ENCODE data around the gene ZNF668. TPM values are rescaled to one million over a fixed set of nuclear protein-coding genes. Genes with fewer than 3 reads are reported as not detected.

ZNF668 gene
- total and polyA plus RNA-seq, 4 donors: 0.92 to 4.8 (median 3.9) TPM

DNA sequence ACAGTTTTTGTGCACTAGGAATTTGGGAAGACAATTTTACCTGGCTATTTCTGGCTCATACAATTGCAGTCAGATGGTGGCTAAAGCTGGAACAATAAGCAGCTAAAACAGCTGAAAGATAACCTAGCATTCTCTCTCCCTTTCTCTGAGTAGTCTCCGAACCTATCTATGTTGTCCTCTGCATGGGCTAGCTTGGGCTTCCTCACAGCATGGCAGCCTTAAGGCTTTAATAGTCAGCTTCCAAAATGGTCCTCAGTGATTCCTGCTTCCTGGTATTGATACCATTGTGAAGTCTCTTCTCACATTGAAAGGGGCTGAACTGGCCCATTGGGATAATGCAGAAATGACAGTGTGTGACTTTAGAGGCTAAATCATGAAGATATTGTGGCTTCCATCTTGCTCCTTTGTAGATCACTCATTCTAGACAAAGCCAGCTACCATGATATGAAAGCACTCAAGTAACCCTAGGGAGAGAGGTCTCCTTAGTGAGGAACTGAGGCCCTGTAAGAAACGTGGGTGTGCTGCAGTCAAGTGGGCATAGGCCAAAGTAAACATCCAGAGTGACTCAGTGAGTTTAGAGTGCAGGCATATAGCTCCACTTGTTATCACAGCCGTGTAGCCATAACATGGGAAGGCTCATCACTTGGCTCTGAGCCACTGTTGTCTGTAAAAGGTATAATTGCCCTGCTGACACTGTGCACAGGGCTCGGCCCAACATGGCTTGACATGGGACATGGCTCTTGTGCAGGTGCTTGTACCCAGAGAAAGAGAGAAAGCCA is 26.0 kb upstream of the ZNF668 start:
- Histone ChIP-seq H3K9ac (ENCODE audit: low read depth in 1 of 2, low read length in 2 of 2) (no peak overlapping the region), H3K4me3 (ENCODE audit: low read depth in 1 of 3, low read length in 3 of 3) (no peak overlapping the region), H3K36me3 (ENCODE audit: control insufficient read depth in 4 of 4, insufficient read depth in 3 of 4, low read depth in 1 of 4, low read length in 3 of 4) (no peaks in the 10 kb centered on the region), H3K27ac (ENCODE audit: low read depth in 1 of 2, low read length in 2 of 2) (no peak overlapping the region), H3K9me3 (ENCODE audit: control insufficient read depth in 4 of 4, low read length in 3 of 4) (peaks cover 0 to 3% (median 0%) of the 10 kb centered on the region in 4 donors), H3K27me3 (ENCODE audit: control insufficient read depth in 4 of 4, insufficient read depth in 4 of 4, low read length in 3 of 4) (no peaks in the 10 kb centered on the region), H3K4me1 (ENCODE audit: control insufficient read depth in 4 of 4, insufficient read depth in 4 of 4, low read length in 3 of 4) (peaks cover 0 to 7% (median 3%) of the 10 kb centered on the region in 4 donors)
- DNase-seq (ENCODE audit: low spot score): no peak
- TF ChIP-seq FOXA1 (IDR thresholded peaks at IDR 0.05): no peak
- no peak for TF ChIP-seq TAF1 (conservative IDR thresholded peaks at IDR 0.05)
- TF ChIP-seq HNF4G (IDR thresholded peaks at IDR 0.05): no peak
- no peak for TF ChIP-seq YY1 (IDR thresholded peaks at IDR 0.05)
- no peak for TF ChIP-seq RXRA (IDR thresholded peaks at IDR 0.05)
- TF ChIP-seq, protein P1, sequence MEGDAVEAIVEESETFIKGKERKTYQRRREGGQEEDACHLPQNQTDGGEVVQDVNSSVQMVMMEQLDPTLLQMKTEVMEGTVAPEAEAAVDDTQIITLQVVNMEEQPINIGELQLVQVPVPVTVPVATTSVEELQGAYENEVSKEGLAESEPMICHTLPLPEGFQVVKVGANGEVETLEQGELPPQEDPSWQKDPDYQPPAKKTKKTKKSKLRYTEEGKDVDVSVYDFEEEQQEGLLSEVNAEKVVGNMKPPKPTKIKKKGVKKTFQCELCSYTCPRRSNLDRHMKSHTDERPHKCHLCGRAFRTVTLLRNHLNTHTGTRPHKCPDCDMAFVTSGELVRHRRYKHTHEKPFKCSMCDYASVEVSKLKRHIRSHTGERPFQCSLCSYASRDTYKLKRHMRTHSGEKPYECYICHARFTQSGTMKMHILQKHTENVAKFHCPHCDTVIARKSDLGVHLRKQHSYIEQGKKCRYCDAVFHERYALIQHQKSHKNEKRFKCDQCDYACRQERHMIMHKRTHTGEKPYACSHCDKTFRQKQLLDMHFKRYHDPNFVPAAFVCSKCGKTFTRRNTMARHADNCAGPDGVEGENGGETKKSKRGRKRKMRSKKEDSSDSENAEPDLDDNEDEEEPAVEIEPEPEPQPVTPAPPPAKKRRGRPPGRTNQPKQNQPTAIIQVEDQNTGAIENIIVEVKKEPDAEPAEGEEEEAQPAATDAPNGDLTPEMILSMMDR (IDR thresholded peaks at IDR 0.05; ENCODE audit: low read depth, low read length, missing input control): no peak
- TF ChIP-seq, protein P2, sequence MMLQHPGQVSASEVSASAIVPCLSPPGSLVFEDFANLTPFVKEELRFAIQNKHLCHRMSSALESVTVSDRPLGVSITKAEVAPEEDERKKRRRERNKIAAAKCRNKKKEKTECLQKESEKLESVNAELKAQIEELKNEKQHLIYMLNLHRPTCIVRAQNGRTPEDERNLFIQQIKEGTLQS (IDR thresholded peaks at IDR 0.05): no peak
- TF ChIP-seq RAD21 (IDR thresholded peaks at IDR 0.05): no peak
- TF ChIP-seq NR2F2 (IDR thresholded peaks at IDR 0.05): no peak
- WGBS: 74% methylated on average over 4 of the region's 4 CpGs

DNA sequence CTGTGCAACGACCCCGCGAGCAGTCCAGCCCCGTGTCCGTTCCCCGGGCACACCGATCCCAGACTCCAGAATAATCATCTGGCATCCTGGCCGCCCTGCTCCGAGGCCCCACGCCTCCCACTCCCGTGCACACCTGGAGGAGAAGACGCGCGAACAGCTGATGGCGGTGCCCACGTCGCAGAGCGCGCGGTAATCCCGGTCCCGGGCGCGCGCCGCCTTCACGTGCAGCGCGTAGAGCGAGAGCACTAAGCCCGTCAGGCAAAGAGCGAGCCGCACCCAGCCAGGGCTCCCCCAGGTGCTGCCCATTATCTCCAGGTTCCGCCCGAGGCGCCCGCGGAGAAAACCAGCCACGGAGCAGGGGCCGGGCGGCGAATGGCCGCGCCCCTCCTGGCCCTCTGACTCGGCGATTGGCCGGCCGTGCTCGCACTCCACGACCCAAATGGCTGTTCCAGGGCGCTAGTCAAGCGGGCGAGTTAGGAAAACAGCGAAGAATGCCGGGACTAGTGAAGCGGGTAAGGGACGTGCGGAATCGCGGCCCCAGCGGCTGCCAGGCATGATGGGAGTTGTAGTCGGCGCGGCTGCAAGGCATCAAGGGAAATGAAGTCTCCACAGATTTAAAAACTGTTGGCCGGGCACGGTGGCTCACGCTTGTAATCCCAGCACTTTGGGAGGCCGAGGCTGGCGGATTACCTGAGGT is 20.5 kb upstream of the ZNF668 start, which contains the start of gene VKORC1:
VKORC1 (minus strand) TSS at position 374 of the 697 bp plus-strand sequence; CDS start at position 306, 68 bp downstream.
- Histone ChIP-seq H3K9ac (ENCODE audit: low read depth in 1 of 2, low read length in 2 of 2) (peak within 1 kb of the TSS; percentile 61 to 85), H3K27ac (ENCODE audit: low read depth in 1 of 2, low read length in 2 of 2) (peak within 1 kb of the TSS; percentile 91 to 96), H3K4me1 (ENCODE audit: control insufficient read depth in 4 of 4, insufficient read depth in 4 of 4, low read length in 3 of 4) (peaks cover 0 to 19% (median 11%) of the 10 kb centered on the region in 4 donors), H3K9me3 (ENCODE audit: control insufficient read depth in 4 of 4, low read length in 3 of 4) (no peaks in the 10 kb centered on the region), H3K4me3 (ENCODE audit: low read depth in 1 of 3, low read length in 3 of 3) (peak within 1 kb of the TSS; percentile 89 to 93 (median 92)), H3K36me3 (ENCODE audit: control insufficient read depth in 4 of 4, insufficient read depth in 3 of 4, low read depth in 1 of 4, low read length in 3 of 4) (peaks cover 0 to 13% (median 10%) of the 10 kb centered on the region in 4 donors), H3K27me3 (ENCODE audit: control insufficient read depth in 4 of 4, insufficient read depth in 4 of 4, low read length in 3 of 4) (no peaks in the 10 kb centered on the region)
- TF ChIP-seq HNF4G (IDR thresholded peaks at IDR 0.05): no peak
- TF ChIP-seq YY1 (IDR thresholded peaks at IDR 0.05): peak; percentile 97
- TF ChIP-seq NR2F2 (IDR thresholded peaks at IDR 0.05): peak; percentile 24
- TF ChIP-seq, protein P3, sequence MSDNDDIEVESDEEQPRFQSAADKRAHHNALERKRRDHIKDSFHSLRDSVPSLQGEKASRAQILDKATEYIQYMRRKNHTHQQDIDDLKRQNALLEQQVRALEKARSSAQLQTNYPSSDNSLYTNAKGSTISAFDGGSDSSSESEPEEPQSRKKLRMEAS (IDR thresholded peaks at IDR 0.05): peak; percentile 61
- peak; percentile 45 for TF ChIP-seq FOXA2 (IDR thresholded peaks at IDR 0.05)
- peak in 1 of 2 donors; percentile 56 for TF ChIP-seq JUND (IDR thresholded peaks at IDR 0.05)
- TF ChIP-seq SP1 (IDR thresholded peaks at IDR 0.05): peak; percentile 81
- TF ChIP-seq, protein P2 (IDR thresholded peaks at IDR 0.05): no peak
- peak; percentile 90 for TF ChIP-seq TAF1 (conservative IDR thresholded peaks at IDR 0.05)
- peak; percentile 80 for TF ChIP-seq FOXA1 (IDR thresholded peaks at IDR 0.05)
- TF ChIP-seq EGR1 (IDR thresholded peaks at IDR 0.05; ENCODE audit: low read depth in 2 of 2): peak in 1 of 2 donors; percentile 50
- peak; percentile 15 to 86 for TF ChIP-seq GABPA (IDR thresholded peaks at IDR 0.05 in 1 of 2, conservative IDR thresholded peaks at IDR 0.05 in 1 of 2)
- peak; percentile 39 to 52 for TF ChIP-seq HNF4A (conservative IDR thresholded peaks at IDR 0.05)
- TF ChIP-seq RAD21 (IDR thresholded peaks at IDR 0.05): peak; percentile 59 to 63
- TF ChIP-seq, protein P4, sequence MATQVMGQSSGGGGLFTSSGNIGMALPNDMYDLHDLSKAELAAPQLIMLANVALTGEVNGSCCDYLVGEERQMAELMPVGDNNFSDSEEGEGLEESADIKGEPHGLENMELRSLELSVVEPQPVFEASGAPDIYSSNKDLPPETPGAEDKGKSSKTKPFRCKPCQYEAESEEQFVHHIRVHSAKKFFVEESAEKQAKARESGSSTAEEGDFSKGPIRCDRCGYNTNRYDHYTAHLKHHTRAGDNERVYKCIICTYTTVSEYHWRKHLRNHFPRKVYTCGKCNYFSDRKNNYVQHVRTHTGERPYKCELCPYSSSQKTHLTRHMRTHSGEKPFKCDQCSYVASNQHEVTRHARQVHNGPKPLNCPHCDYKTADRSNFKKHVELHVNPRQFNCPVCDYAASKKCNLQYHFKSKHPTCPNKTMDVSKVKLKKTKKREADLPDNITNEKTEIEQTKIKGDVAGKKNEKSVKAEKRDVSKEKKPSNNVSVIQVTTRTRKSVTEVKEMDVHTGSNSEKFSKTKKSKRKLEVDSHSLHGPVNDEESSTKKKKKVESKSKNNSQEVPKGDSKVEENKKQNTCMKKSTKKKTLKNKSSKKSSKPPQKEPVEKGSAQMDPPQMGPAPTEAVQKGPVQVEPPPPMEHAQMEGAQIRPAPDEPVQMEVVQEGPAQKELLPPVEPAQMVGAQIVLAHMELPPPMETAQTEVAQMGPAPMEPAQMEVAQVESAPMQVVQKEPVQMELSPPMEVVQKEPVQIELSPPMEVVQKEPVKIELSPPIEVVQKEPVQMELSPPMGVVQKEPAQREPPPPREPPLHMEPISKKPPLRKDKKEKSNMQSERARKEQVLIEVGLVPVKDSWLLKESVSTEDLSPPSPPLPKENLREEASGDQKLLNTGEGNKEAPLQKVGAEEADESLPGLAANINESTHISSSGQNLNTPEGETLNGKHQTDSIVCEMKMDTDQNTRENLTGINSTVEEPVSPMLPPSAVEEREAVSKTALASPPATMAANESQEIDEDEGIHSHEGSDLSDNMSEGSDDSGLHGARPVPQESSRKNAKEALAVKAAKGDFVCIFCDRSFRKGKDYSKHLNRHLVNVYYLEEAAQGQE (IDR thresholded peaks at IDR 0.05): peak; percentile 92
- TF ChIP-seq, protein P5, sequence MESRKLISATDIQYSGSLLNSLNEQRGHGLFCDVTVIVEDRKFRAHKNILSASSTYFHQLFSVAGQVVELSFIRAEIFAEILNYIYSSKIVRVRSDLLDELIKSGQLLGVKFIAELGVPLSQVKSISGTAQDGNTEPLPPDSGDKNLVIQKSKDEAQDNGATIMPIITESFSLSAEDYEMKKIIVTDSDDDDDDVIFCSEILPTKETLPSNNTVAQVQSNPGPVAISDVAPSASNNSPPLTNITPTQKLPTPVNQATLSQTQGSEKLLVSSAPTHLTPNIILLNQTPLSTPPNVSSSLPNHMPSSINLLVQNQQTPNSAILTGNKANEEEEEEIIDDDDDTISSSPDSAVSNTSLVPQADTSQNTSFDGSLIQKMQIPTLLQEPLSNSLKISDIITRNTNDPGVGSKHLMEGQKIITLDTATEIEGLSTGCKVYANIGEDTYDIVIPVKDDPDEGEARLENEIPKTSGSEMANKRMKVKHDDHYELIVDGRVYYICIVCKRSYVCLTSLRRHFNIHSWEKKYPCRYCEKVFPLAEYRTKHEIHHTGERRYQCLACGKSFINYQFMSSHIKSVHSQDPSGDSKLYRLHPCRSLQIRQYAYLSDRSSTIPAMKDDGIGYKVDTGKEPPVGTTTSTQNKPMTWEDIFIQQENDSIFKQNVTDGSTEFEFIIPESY (IDR thresholded peaks at IDR 0.05): peak; percentile 59
- peak; percentile 58 to 68 for TF ChIP-seq RXRA (IDR thresholded peaks at IDR 0.05)
- TF ChIP-seq, protein P1 (IDR thresholded peaks at IDR 0.05; ENCODE audit: low read depth, low read length, missing input control): no peak
- WGBS: under 1% methylated on average over 69 of the region's 69 CpGs
- DNase-seq (ENCODE audit: low spot score): peak; percentile 88

Data from liver (tissue), 9 donors.